MG63 (cell line): ENCODE data around the gene RPL21. TPM values are rescaled to one million over a fixed set of nuclear protein-coding genes. Genes with fewer than 3 reads are reported as not detected.
A peak's percentile ranks its signal among the peaks of the same experiment; 100 is the strongest.
"Not testable (repeated sequence)": the region's sequence is repeated elsewhere in the genome, so short reads cannot be mapped to it uniquely, and the experiment has no call there.

Experiments
- DNase-seq: peaks from one replicate; pipeline ENCODE4 v3.0.0-alpha.2; 2020
- H3K27me3 ChIP-seq: fragments of 250-450 bp; sonication (Bioruptor Pico); 2 replicates; pipeline ENCODE4 v1.5.1; 2020; ENCODE audit warnings: mild to moderate bottlenecking, moderate library complexity
- H3K36me3 ChIP-seq: fragments of 250-450 bp; sonication (Bioruptor Pico); 2 replicates; pipeline ENCODE4 v1.5.1; 2020; ENCODE audit warnings: mild to moderate bottlenecking, moderate library complexity
- H3K4me3 ChIP-seq: fragments of 250-450 bp; sonication (Bioruptor Pico); 2 replicates; pipeline ENCODE4 v1.5.1; 2020; ENCODE audit warnings: mild to moderate bottlenecking, moderate library complexity
- H3K9me3 ChIP-seq: fragments of 250-450 bp; sonication (Bioruptor Pico); 2 replicates; pipeline ENCODE4 v1.5.1; 2020; ENCODE audit warnings: mild to moderate bottlenecking, moderate library complexity
- total RNA-seq: library from RNA; depleted of rRNA; stranded (reverse); fragments of >200 nt; shearing (Covaris generic); gene quantifications from 2 replicates; pipeline ENCODE4 v1.2.3, GENCODE V29; 2014; ENCODE audit warnings: low replicate concordance

Gene RPL21
- total RNA-seq, 1 experiment from 2014 or later = 1,701 TPM

GRCh38 chr13:27273658-27274425 is 22.5 kb downstream of the RPL21 start:
- Histone ChIP-seq H3K9me3 (no peaks in the 10 kb centered on the region), H3K4me3 (no peak overlapping the region), H3K27me3 (no peaks in the 10 kb centered on the region), H3K36me3 (peaks cover 10% of the 10 kb centered on the region)
- DNase-seq = peak; percentile 32

DNA sequence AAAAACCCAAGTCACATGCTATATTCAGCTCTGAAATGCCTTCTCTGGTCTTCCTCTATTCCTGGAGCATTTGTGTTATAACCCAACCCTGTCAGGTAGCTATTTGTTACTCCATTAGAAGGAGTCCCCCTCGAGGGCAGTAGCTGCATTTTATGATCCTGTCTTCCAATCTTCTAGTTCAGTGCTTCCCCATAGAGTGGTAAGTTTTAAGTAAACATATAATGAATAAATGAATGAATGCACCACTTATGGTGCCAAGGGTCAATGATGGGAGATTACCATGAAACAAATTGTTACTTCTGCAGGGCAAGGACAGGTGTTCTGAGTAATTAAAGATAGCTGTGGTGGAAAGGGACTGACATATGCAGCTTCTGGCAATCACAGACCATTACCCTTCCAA is 23.3 kb downstream of the RPL21 start:
- DNase-seq = no peak
- Histone ChIP-seq H3K27me3 (no peaks in the 10 kb centered on the region), H3K36me3 (peaks cover 10% of the 10 kb centered on the region), H3K9me3 (no peaks in the 10 kb centered on the region), H3K4me3 (no peak overlapping the region)

GRCh38 chr13:27276188-27276587 is 24.8 kb downstream of the RPL21 start:
- Histone ChIP-seq H3K4me3 (no peak overlapping the region), H3K27me3 (no peaks in the 10 kb centered on the region), H3K9me3 (no peaks in the 10 kb centered on the region), H3K36me3 (peaks cover 10% of the 10 kb centered on the region)
- no peak for DNase-seq

DNA sequence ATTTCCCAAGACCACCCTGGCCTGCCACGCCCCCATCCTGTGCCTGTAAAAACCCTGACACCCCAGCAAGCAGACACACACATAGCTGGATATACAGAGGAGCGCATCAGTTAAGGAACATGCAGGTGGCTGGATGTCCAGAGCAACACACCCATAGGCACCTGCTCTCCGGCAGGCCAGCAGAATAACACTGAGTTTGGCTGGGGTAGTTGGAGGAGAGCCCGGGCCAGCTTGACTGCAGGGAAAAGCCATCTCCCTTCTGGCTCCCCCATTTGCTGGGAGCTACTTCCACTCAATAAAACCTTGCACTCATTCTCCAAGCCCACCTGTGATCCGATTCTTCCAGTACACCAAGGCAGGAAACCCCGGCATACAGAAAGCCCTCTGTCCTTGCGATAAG is 28.1 kb downstream of the RPL21 start:
- H3K36me3 ChIP-seq = no peaks in the 10 kb centered on the region

GRCh38 chr13:27280009-27280656 is 28.8 kb downstream of the RPL21 start:
- peak; percentile 89 for DNase-seq
- no peaks in the 10 kb centered on the region for H3K9me3 ChIP-seq
- no peaks in the 10 kb centered on the region for H3K27me3 ChIP-seq
- H3K4me3 ChIP-seq = no peak overlapping the region
- H3K36me3 ChIP-seq = no peaks in the 10 kb centered on the region

More for the DNA sequence above, 28.1 kb downstream of the RPL21 start:
- H3K4me3 ChIP-seq = no peak overlapping the region
- H3K9me3 ChIP-seq = no peaks in the 10 kb centered on the region
- H3K27me3 ChIP-seq = no peaks in the 10 kb centered on the region
- no peak for DNase-seq

DNA sequence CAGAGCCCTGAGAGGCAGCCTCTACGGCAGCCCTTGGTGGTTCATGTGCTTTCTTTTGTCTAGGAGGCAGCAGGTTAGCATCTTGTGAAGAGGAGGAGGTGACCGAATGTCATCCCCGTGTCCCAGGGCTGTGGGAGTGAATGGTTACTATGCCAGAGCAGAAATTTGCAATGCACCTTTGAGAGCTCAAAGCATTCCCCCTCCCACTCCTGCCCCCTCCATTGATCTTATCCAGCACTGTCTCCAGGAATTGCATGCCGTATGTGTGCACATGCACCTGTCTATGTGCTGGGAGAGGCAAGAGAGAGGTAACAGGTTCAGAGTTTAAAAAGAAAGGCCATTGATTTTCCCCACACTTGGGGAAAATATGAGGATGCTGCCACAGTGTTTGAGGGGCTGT is 29.5 kb downstream of the RPL21 start:
- DNase-seq = no peak
- Histone ChIP-seq H3K4me3 (no peak overlapping the region), H3K9me3 (no peaks in the 10 kb centered on the region), H3K36me3 (no peaks in the 10 kb centered on the region), H3K27me3 (no peaks in the 10 kb centered on the region)

GRCh38 chr13:27281420-27281819 is 30.1 kb downstream of the RPL21 start:
- DNase-seq = no peak
- H3K9me3 ChIP-seq = no peaks in the 10 kb centered on the region
- H3K4me3 ChIP-seq = no peak overlapping the region
- H3K36me3 ChIP-seq = no peaks in the 10 kb centered on the region
- no peaks in the 10 kb centered on the region for H3K27me3 ChIP-seq

- Histone ChIP-seq H3K9me3 (no peaks in the 10 kb centered on the region), H3K27me3 (no peaks in the 10 kb centered on the region), H3K4me3 (no peak overlapping the region), H3K36me3 (no peaks in the 10 kb centered on the region)
- peak; percentile 48 for DNase-seq
These were observed 32.6 kb downstream of the RPL21 start for GRCh38 chr13:27283906-27284493.

GRCh38 chr13:27288392-27288791 is 37.0 kb downstream of the RPL21 start:
- no peaks in the 10 kb centered on the region for H3K36me3 ChIP-seq
- H3K4me3 ChIP-seq = no peak overlapping the region
- DNase-seq = no peak
- H3K27me3 ChIP-seq = no peaks in the 10 kb centered on the region
- no peaks in the 10 kb centered on the region; the same call in 1 of the 2 replicates for H3K9me3 ChIP-seq

GRCh38 chr13:27289011-27289665 is 37.8 kb downstream of the RPL21 start:
- no peak for DNase-seq
- H3K9me3 ChIP-seq = no peaks in the 10 kb centered on the region; the same call in 1 of the 2 replicates
- no peak overlapping the region for H3K4me3 ChIP-seq
- no peaks in the 10 kb centered on the region for H3K27me3 ChIP-seq
- no peaks in the 10 kb centered on the region for H3K36me3 ChIP-seq

DNA sequence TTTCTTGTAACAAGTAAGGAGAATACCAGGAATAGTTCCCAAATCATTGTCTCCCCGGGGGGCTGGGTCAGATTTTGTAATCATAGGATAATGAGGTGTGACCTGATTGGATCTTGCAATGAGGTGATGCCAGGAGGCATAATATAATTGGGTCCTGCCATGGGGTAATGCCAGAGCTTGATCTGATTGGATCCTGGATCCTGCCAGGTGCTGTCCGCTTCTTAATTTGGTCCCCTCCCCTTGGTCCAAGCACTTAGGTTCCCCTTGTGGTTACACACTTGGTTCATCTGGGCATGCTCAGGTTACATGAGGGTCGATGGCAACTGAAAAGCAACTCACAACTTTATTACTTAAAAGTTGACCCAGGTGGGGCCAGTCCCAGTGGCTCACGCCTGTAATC is 39.4 kb downstream of the RPL21 start:
- no peaks in the 10 kb centered on the region for H3K36me3 ChIP-seq
- DNase-seq = no peak
- H3K4me3 ChIP-seq = no peak overlapping the region
- no peaks in the 10 kb centered on the region; the same call in 1 of the 2 replicates for H3K9me3 ChIP-seq
- no peaks in the 10 kb centered on the region for H3K27me3 ChIP-seq

GRCh38 chr13:27291967-27292366 is 40.6 kb downstream of the RPL21 start:
- H3K27me3 ChIP-seq, H3K36me3 ChIP-seq, DNase-seq, H3K4me3 ChIP-seq, H3K9me3 ChIP-seq: not testable (repeated sequence)

- no peaks in the 10 kb centered on the region; the same call in 1 of the 2 replicates for H3K9me3 ChIP-seq
These were observed 41.8 kb downstream of the RPL21 start for GRCh38 chr13:27293076-27293691.

GRCh38 chr13:27293873-27294515 is 42.6 kb downstream of the RPL21 start:
- no peak overlapping the region for H3K4me3 ChIP-seq
- H3K9me3 ChIP-seq = no peaks in the 10 kb centered on the region; the same call in 1 of the 2 replicates
- H3K27me3 ChIP-seq = no peaks in the 10 kb centered on the region
- H3K36me3 ChIP-seq = no peaks in the 10 kb centered on the region
- no peak for DNase-seq

More at GRCh38 chr13:27293076-27293691, 41.8 kb downstream of the RPL21 start:
- no peak for DNase-seq
- H3K36me3 ChIP-seq = no peaks in the 10 kb centered on the region
- H3K27me3 ChIP-seq = no peaks in the 10 kb centered on the region
- H3K4me3 ChIP-seq = no peak overlapping the region

DNA sequence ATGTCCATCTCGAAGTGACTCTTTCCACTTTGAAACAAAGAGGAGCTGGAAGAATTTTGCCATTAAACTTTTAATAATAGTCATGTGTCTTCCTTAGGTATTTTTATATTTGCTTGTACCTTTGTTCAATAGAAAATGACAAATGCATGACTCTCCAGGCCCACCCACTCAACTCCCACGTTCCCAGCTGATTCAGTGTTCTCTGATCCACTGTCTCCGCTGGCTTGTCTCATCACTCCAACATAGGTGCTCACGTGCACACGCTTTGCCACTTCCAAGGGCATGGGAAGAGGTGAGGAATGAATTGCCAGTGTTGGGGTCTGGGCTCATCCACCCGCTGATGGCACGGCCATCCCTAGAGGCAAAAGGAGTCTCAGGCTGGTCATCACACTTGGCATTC is 43.7 kb downstream of the RPL21 start:
- Histone ChIP-seq H3K27me3 (no peaks in the 10 kb centered on the region), H3K36me3 (no peaks in the 10 kb centered on the region), H3K4me3 (no peak overlapping the region), H3K9me3 (no peaks in the 10 kb centered on the region; the same call in 1 of the 2 replicates)
- DNase-seq = no peak

- no peaks in the 10 kb centered on the region for H3K27me3 ChIP-seq
- H3K9me3 ChIP-seq = no peaks in the 10 kb centered on the region; the same call in 1 of the 2 replicates
- no peak for DNase-seq
- H3K36me3 ChIP-seq = no peaks in the 10 kb centered on the region
- H3K4me3 ChIP-seq = no peak overlapping the region
These were observed 44.3 kb downstream of the RPL21 start for GRCh38 chr13:27295660-27296059.
